HEK293 (cell line): Measurements from ENCODE around the gene DSCAML1.

Experiments
- CTCF ChIA-PET: fragments of 350-600 bp; formaldehyde crosslinking; extraction: SDS; loops from one replicate; lab custom pipeline; 2021; ENCODE audit warnings: antibody characterized with exemption; lab: Yijun Ruan, JAX
- POLR2A ChIA-PET: fragments of 300-600 bp; formaldehyde crosslinking; extraction: SDS; loops from one replicate; lab custom pipeline; 2020; ENCODE audit warnings: antibody characterized with exemption, inconsistent platforms; lab: Yijun Ruan, JAX
- H3K27ac ChIP-seq: fragments of 200-500 bp; sonication (Bioruptor generic); 2 replicates; pipeline ENCODE4 v1.5.1; 2014; ENCODE audit warnings: low read depth, low read length, control low read depth, inconsistent platforms; ENCODE audit errors: extremely low read depth
- H3K36me3 ChIP-seq, 2 experiments: fragments of 200-500 bp in 1 of 2; sonication (Bioruptor generic) in 1 of 2; 1 replicate in 1 of 2; 2 replicates in 1 of 2; pipeline ENCODE4 v1.5.1; 2014 to 2017; ENCODE audit warnings: inconsistent platforms in 2 of 2, low read length in 2 of 2; ENCODE audit not compliant: control insufficient read depth in 2 of 2, insufficient read depth in 1 of 2
- H3K4me1 ChIP-seq: fragments of 200-500 bp; sonication (Bioruptor generic); 2 replicates; pipeline ENCODE4 v1.5.1; 2014; ENCODE audit warnings: mild to moderate bottlenecking, low read length, inconsistent platforms; ENCODE audit not compliant: control insufficient read depth, insufficient read depth
- H3K4me3 ChIP-seq: 2 replicates; pipeline ENCODE4 v1.5.1; 2011; ENCODE audit warnings: low read depth, mild to moderate bottlenecking, control low read depth, low read length, moderate library complexity
- H3K9me3 ChIP-seq: fragments of 200-500 bp; sonication (Bioruptor generic); 2 replicates; pipeline ENCODE4 v1.5.1; 2014; ENCODE audit warnings: low read depth, low read length, inconsistent platforms; ENCODE audit not compliant: control insufficient read depth, insufficient read depth
- GLI2 ChIP-seq: fragments of 450-650 bp; formaldehyde crosslinking; IDR thresholded peaks from 2 replicates; pipeline ENCODE4; 2017; ENCODE audit warnings: missing biosample characterization, missing genetic modification characterization, low read depth, borderline replicate concordance
- HOXD13 ChIP-seq: sonication (generic); formaldehyde crosslinking; IDR thresholded peaks from 2 replicates; pipeline ENCODE4 v1.8.0; 2022; ENCODE audit warnings: missing genetic modification reagents, borderline replicate concordance
- MYNN ChIP-seq: fragments of 450-650 bp; formaldehyde crosslinking; IDR thresholded peaks from 2 replicates; pipeline ENCODE4 v1.5.1; 2016; ENCODE audit warnings: missing biosample characterization, missing genetic modification characterization, borderline replicate concordance
- OVOL3 ChIP-seq: fragments of 450-650 bp; formaldehyde crosslinking; IDR thresholded peaks from 2 replicates; pipeline ENCODE4 v1.5.1; 2016; ENCODE audit warnings: missing biosample characterization, missing genetic modification characterization
- TCF7L2 ChIP-seq: IDR thresholded peaks from 2 replicates; pipeline ENCODE4 v1.6.1; 2011; ENCODE audit warnings: low read depth, mild to moderate bottlenecking, inconsistent platforms, low read length, moderate library complexity, borderline replicate concordance
- ZBTB17 ChIP-seq: fragments of 450-650 bp; formaldehyde crosslinking; IDR thresholded peaks from 2 replicates; pipeline ENCODE4 v1.5.1; 2016; ENCODE audit warnings: missing biosample characterization, missing genetic modification characterization
- ZNF10 ChIP-seq: fragments of 450-650 bp; formaldehyde crosslinking; IDR thresholded peaks from 2 replicates; pipeline ENCODE4 v1.5.1; 2017; ENCODE audit warnings: missing biosample characterization, missing genetic modification characterization
- ZNF16 ChIP-seq: fragments of 450-650 bp; formaldehyde crosslinking; IDR thresholded peaks from 2 replicates; pipeline ENCODE4 v1.5.1; 2016; ENCODE audit warnings: low read depth, missing biosample characterization, missing genetic modification characterization
- ZNF221 ChIP-seq: fragments of 450-650 bp; formaldehyde crosslinking; IDR thresholded peaks from 2 replicates; pipeline ENCODE4 v1.5.1; 2017; ENCODE audit warnings: missing biosample characterization, missing genetic modification characterization, borderline replicate concordance
- ZNF24 ChIP-seq: fragments of 450-650 bp; formaldehyde crosslinking; IDR thresholded peaks from 2 replicates; pipeline ENCODE4 v1.5.1; 2016; ENCODE audit warnings: missing biosample characterization, missing genetic modification characterization
- ZNF311 ChIP-seq: fragments of 450-650 bp; formaldehyde crosslinking; IDR thresholded peaks from 2 replicates; pipeline ENCODE4 v1.5.1; 2017; ENCODE audit warnings: missing biosample characterization, missing genetic modification characterization, borderline replicate concordance
- ZNF394 ChIP-seq: fragments of 450-650 bp; formaldehyde crosslinking; IDR thresholded peaks from 2 replicates; pipeline ENCODE4 v1.5.1; 2016; ENCODE audit warnings: missing biosample characterization, missing genetic modification characterization, mild to moderate bottlenecking, moderate library complexity, borderline replicate concordance
- ZNF426 ChIP-seq: fragments of 450-650 bp; formaldehyde crosslinking; IDR thresholded peaks from 2 replicates; pipeline ENCODE4 v1.5.1; 2017; ENCODE audit warnings: missing biosample characterization, missing genetic modification characterization, mild to moderate bottlenecking, inconsistent platforms, moderate library complexity
- ZNF555 ChIP-seq: fragments of 450-650 bp; formaldehyde crosslinking; conservative IDR thresholded peaks from 2 replicates; pipeline ENCODE4 v1.5.1; 2017; ENCODE audit warnings: missing biosample characterization, mild to moderate bottlenecking, missing genetic modification characterization, inconsistent platforms
- ZNF623 ChIP-seq: fragments of 450-650 bp; formaldehyde crosslinking; IDR thresholded peaks from 2 replicates; pipeline ENCODE4 v1.5.1; 2016; ENCODE audit warnings: missing biosample characterization, missing genetic modification characterization
- ZNF785 ChIP-seq: fragments of 450-650 bp; formaldehyde crosslinking; IDR thresholded peaks from 2 replicates; pipeline ENCODE4 v1.5.1; 2016; ENCODE audit warnings: missing biosample characterization, missing genetic modification characterization
- TF ChIP-seq, protein P1 (sequence below): fragments of 450-650 bp; IDR thresholded peaks from 2 replicates; pipeline ENCODE4 v1.5.1; 2018; ENCODE audit warnings: missing biosample characterization, mild to moderate bottlenecking, missing genetic modification characterization
- TF ChIP-seq, protein P2 (sequence below): fragments of 450-650 bp; formaldehyde crosslinking; conservative IDR thresholded peaks from 2 replicates; pipeline ENCODE4 v1.5.1; 2016; ENCODE audit warnings: low read depth, missing biosample characterization, missing genetic modification characterization
- TF ChIP-seq, protein P3 (sequence below): fragments of 450-650 bp; formaldehyde crosslinking; IDR thresholded peaks from 2 replicates; pipeline ENCODE4 v1.5.1; 2016; ENCODE audit warnings: missing biosample characterization, missing genetic modification characterization

DSCAML1 gene

DNA sequence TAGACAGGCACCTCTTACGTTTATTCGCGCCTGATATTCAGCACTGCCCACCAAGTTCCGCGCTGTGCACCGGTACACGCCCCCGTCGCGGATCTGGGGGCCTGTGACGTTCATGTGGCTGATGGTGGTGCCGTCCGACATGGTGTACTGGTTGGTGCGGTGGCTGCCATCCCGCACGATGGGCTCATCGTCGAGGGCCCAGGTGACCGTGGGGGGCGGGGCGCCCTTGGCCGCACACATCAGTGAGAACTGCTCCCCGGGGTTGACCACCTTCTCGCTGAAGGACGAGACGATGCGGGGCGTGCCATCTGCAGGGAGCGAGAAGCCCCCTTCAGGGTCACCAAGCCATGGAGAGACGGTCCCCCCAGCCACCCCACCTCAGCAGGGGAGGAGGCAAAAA, 278.6 kb downstream of the DSCAML1 start (continued):
- no peak for TF ChIP-seq ZNF623 (tag by site-specific recombination)

DNA sequence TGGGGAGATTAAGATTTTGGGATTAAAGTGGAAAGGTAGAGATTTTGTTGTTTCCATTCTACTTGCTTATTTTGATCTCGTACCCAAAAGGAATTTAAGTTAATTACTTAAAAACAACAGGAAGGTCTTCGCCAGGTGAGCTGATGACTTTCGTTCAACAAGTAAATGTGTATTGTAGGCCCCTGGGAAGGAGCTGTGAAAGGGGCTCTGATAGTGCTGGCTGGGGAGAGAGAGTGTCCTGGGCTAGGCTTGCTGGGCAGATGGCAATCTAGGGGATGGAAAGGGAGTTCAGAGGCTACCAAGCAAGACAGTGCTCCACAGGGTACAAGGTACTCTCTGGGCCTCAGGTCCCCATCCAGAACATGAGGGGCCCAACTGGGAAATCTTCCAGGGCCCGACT, 279.9 kb downstream of the DSCAML1 start:
- no peak for TF ChIP-seq HOXD13 (CRISPR knock-in tag)
- TF ChIP-seq ZNF426 (tag by site-specific recombination), result no peak
- TF ChIP-seq ZNF785 (tag by site-specific recombination), result no peak
- TF ChIP-seq, protein P1, sequence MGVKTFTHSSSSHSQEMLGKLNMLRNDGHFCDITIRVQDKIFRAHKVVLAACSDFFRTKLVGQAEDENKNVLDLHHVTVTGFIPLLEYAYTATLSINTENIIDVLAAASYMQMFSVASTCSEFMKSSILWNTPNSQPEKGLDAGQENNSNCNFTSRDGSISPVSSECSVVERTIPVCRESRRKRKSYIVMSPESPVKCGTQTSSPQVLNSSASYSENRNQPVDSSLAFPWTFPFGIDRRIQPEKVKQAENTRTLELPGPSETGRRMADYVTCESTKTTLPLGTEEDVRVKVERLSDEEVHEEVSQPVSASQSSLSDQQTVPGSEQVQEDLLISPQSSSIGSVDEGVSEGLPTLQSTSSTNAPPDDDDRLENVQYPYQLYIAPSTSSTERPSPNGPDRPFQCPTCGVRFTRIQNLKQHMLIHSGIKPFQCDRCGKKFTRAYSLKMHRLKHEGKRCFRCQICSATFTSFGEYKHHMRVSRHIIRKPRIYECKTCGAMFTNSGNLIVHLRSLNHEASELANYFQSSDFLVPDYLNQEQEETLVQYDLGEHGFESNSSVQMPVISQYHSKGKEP (tag by site-specific recombination), result no peak
- TF ChIP-seq, protein P2, sequence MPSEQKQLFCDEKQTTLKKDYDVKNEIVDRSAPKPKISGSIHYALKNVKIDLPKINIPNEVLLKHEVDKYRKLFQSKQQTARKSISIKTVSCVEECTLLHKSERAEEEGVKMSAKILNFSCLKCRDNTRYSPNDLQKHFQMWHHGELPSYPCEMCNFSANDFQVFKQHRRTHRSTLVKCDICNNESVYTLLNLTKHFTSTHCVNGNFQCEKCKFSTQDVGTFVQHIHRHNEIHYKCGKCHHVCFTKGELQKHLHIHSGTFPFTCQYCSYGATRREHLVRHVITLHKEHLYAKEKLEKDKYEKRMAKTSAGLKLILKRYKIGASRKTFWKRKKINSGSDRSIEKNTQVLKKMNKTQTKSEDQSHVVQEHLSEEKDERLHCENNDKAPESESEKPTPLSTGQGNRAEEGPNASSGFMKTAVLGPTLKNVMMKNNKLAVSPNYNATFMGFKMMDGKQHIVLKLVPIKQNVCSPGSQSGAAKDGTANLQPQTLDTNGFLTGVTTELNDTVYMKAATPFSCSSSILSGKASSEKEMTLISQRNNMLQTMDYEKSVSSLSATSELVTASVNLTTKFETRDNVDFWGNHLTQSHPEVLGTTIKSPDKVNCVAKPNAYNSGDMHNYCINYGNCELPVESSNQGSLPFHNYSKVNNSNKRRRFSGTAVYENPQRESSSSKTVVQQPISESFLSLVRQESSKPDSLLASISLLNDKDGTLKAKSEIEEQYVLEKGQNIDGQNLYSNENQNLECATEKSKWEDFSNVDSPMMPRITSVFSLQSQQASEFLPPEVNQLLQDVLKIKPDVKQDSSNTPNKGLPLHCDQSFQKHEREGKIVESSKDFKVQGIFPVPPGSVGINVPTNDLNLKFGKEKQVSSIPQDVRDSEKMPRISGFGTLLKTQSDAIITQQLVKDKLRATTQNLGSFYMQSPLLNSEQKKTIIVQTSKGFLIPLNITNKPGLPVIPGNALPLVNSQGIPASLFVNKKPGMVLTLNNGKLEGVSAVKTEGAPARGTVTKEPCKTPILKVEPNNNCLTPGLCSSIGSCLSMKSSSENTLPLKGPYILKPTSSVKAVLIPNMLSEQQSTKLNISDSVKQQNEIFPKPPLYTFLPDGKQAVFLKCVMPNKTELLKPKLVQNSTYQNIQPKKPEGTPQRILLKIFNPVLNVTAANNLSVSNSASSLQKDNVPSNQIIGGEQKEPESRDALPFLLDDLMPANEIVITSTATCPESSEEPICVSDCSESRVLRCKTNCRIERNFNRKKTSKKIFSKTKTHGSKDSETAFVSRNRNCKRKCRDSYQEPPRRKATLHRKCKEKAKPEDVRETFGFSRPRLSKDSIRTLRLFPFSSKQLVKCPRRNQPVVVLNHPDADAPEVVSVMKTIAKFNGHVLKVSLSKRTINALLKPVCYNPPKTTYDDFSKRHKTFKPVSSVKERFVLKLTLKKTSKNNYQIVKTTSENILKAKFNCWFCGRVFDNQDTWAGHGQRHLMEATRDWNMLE (tag by site-specific recombination), result no peak
- TF ChIP-seq MYNN (tag by site-specific recombination), result no peak
- TF ChIP-seq ZNF10 (tag by site-specific recombination), result no peak
- TF ChIP-seq, protein P3, sequence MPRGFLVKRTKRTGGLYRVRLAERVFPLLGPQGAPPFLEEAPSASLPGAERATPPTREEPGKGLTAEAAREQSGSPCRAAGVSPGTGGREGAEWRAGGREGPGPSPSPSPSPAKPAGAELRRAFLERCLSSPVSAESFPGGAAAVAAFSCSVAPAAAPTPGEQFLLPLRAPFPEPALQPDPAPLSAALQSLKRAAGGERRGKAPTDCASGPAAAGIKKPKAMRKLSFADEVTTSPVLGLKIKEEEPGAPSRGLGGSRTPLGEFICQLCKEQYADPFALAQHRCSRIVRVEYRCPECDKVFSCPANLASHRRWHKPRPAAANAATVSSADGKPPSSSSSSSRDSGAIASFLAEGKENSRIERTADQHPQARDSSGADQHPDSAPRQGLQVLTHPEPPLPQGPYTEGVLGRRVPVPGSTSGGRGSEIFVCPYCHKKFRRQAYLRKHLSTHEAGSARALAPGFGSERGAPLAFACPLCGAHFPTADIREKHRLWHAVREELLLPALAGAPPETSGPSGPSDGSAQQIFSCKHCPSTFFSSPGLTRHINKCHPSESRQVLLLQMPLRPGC (tag by site-specific recombination), result no peak
- TF ChIP-seq OVOL3, result no peak
- TF ChIP-seq GLI2 (tag by site-specific recombination), result no peak
- no peak for TF ChIP-seq ZNF311 (tag by site-specific recombination)
- TF ChIP-seq ZNF394 (tag by site-specific recombination), result no peak
- TF ChIP-seq ZBTB17 (tag by site-specific recombination), result no peak
- no peak for TF ChIP-seq ZNF221 (tag by site-specific recombination)
- TF ChIP-seq TCF7L2, result no peak
- TF ChIP-seq ZNF555, result no peak
- TF ChIP-seq ZNF24 (tag by site-specific recombination), result no peak
- TF ChIP-seq ZNF16 (tag by site-specific recombination), result no peak
- POLR2A ChIA-PET, result no interaction called here
- Histone ChIP-seq H3K4me3 (no peak overlapping the region), H3K36me3 (no peaks in the 10 kb centered on the region), H3K9me3 (no peaks in the 10 kb centered on the region), H3K27ac (no peak overlapping the region), H3K4me1 (no peaks in the 10 kb centered on the region)
- CTCF ChIA-PET, result interaction anchor here (0.8 kb wide), 1 partner anchor 91 kb away, joined by 3 read pairs; no protein-coding TSS in a partner anchor
